Measurements from ENCODE around the gene SYT11.

The SYT11 gene

GRCh38 chr1:155934097-155934935, 74.9 kb downstream of the SYT11 start, which contains the start of gene KHDC4 (continued):
- TF ChIP-seq ZNF654 (tag by site-specific recombination; IDR thresholded peaks at IDR 0.05; ENCODE audit: low read depth) (no peak), PATZ1 (tag by site-specific recombination; IDR thresholded peaks at IDR 0.05) (peak; percentile 35; the same call in 1 of the 2 replicates), IKZF3 (tag by site-specific recombination; IDR thresholded peaks at IDR 0.05) (no peak), ZNF776 (tag by site-specific recombination; IDR thresholded peaks at IDR 0.05; ENCODE audit: borderline replicate concordance) (no peak), REST (tag by site-specific recombination; IDR thresholded peaks at IDR 0.05) (0 out of 2 replicates have a peak, but pooled peaks have one; percentile 37), TCF7L2 (IDR thresholded peaks at IDR 0.05; ENCODE audit: borderline replicate concordance, low read depth, low read length) (no peak), KLF8 (tag by site-specific recombination; IDR thresholded peaks at IDR 0.05) (peak; percentile 70), KLF10 (tag by site-specific recombination; IDR thresholded peaks at IDR 0.05) (peak; percentile 72), ZNF2 (tag by site-specific recombination; IDR thresholded peaks at IDR 0.05) (peak; percentile 90), SP7 (tag by site-specific recombination; IDR thresholded peaks at IDR 0.05) (peak; percentile 86), ZNF146 (tag by site-specific recombination; IDR thresholded peaks at IDR 0.05) (peak; percentile 15; the same call in 1 of the 2 replicates), ZNF114 (tag by site-specific recombination; IDR thresholded peaks at IDR 0.05) (no peak), MZF1 (tag by site-specific recombination; IDR thresholded peaks at IDR 0.05; ENCODE audit: borderline replicate concordance) (0 out of 2 replicates have a peak, but pooled peaks have one; percentile 35), ZNF792 (tag by site-specific recombination; IDR thresholded peaks at IDR 0.05) (0 out of 2 replicates have a peak, but pooled peaks have one; percentile 23), ZBTB21 (tag by site-specific recombination; IDR thresholded peaks at IDR 0.05) (peak; percentile 70), ZNF558 (tag by site-specific recombination; IDR thresholded peaks at IDR 0.05) (no peak), ZBTB49 (tag by site-specific recombination; IDR thresholded peaks at IDR 0.05; ENCODE audit: low read depth) (no peak), ZNF621 (tag by site-specific recombination; IDR thresholded peaks at IDR 0.05) (no peak), ZNF23 (tag by site-specific recombination; IDR thresholded peaks at IDR 0.05; ENCODE audit: borderline replicate concordance) (no peak), ZNF302 (tag by site-specific recombination; IDR thresholded peaks at IDR 0.05; ENCODE audit: low read depth) (no peak), ZNF561 (tag by site-specific recombination; IDR thresholded peaks at IDR 0.05; ENCODE audit: borderline replicate concordance) (no peak), ZNF311 (tag by site-specific recombination; IDR thresholded peaks at IDR 0.05; ENCODE audit: borderline replicate concordance) (no peak), REPIN1 (tag by site-specific recombination; IDR thresholded peaks at IDR 0.05; ENCODE audit: low read depth) (peak; percentile 74; the same call in 1 of the 2 replicates), ZSCAN30 (tag by site-specific recombination; IDR thresholded peaks at IDR 0.05) (peak; percentile 34; the same call in 1 of the 2 replicates), ZNF184 (tag by site-specific recombination; IDR thresholded peaks at IDR 0.05) (peak; percentile 73; the same call in 1 of the 2 replicates), ZNF843 (tag by site-specific recombination; IDR thresholded peaks at IDR 0.05) (peak; percentile 67; the same call in 1 of the 2 replicates), ZNF626 (tag by site-specific recombination; IDR thresholded peaks at IDR 0.05) (no peak), WT1 (tag by site-specific recombination; IDR thresholded peaks at IDR 0.05) (peak; percentile 35), ELK4 (IDR thresholded peaks at IDR 0.05; ENCODE audit: borderline replicate concordance, low read depth, low read length) (peak; percentile 29; the same call in 1 of the 2 replicates), ZNF433 (tag by site-specific recombination; IDR thresholded peaks at IDR 0.05; ENCODE audit: low read depth) (no peak)

All from HEK293 (cell line).